ENCODE results near the gene TSPAN13. TPM values are rescaled to one million over a fixed set of nuclear protein-coding genes. Genes with fewer than 3 reads are reported as not detected.
A peak's percentile ranks its signal among the peaks of the same experiment; 100 is the strongest.

TSPAN13 gene
- total RNA-seq, result 10 to 100 TPM; 30.1 to 52.6 (median 47.0) TPM
- polyA plus RNA-seq, result 10 to 100 TPM; 39.7 to 53.0 (median 42.5) TPM
- long read RNA-seq, donor 1, transcript TSPAN13-201 (6 exons, 2,093 nt), result major isoform, 17 of 25 reads
- long read RNA-seq, donor 1, partial matches to known transcripts, result 8 of 25 reads
- long read RNA-seq, donor 1, other reads (novel, unspliced or antisense), result 0 of 25 reads
- long read RNA-seq, donor 2, transcript TSPAN13-201 (6 exons, 2,093 nt), result major isoform, 19 of 29 reads
- long read RNA-seq, donor 2, partial matches to known transcripts, result 0 of 29 reads
- long read RNA-seq, donor 2, other reads (novel, unspliced or antisense), result 10 of 29 reads

- H3K9me3 ChIP-seq, result no peaks in the 10 kb centered on the region
- no peaks in the 10 kb centered on the region for H3K36me3 ChIP-seq
- peaks cover 5 to 54% (median 25%) of the 10 kb centered on the region in 6 donors for H3K4me1 ChIP-seq
- peak; percentile 95 for DNase-seq
- intact Hi-C loops (cut with DNase I; ENCODE audit: low total_unique reads), result no loop called here
- H3K27ac ChIP-seq, result peak within 1 kb of the TSS; percentile 26 to 83 (median 70)
- TF ChIP-seq CTCF (IDR thresholded peaks at IDR 0.05 in 8 of 11, conservative IDR thresholded peaks at IDR 0.05 in 3 of 11) (no peak), POLR2A (IDR thresholded peaks at IDR 0.05) (peak in 1 of 3 donors; percentile 29), POLR2AphosphoS5 (IDR thresholded peaks at IDR 0.05) (peak; percentile 39 to 71 (median 62))
- H3K4me3 ChIP-seq, result peak within 1 kb of the TSS; percentile 56 to 91 (median 72)
- H3K27me3 ChIP-seq (replicated peaks in 1 of 7), result peaks cover 0 to 22% (median 7%) of the 10 kb centered on the region in 7 donors
- WGBS, 5 donors, result 3 to 11% (median 3%) methylated on average over 17 to 48 of the region's 48 CpGs
These were observed at the start of gene TSPAN13 for GRCh38 chr7:16753102-16753931. TSS of gene TSPAN13 (plus strand) at chr7:16753755. CDS start at chr7:16753968, 213 bp downstream.

GRCh38 chr7:16708511-16708910 is 45.0 kb upstream of the TSPAN13 start:
- H3K9me3 ChIP-seq, result no peaks in the 10 kb centered on the region
- DNase-seq, result no peak
- intact Hi-C loops (cut with DNase I; ENCODE audit: low total_unique reads), result no loop called here
- no peaks in the 10 kb centered on the region for H3K27me3 ChIP-seq (replicated peaks in 1 of 7)
- H3K27ac ChIP-seq, result no peak overlapping the region
- TF ChIP-seq POLR2AphosphoS5 (IDR thresholded peaks at IDR 0.05) (no peak), CTCF (IDR thresholded peaks at IDR 0.05 in 8 of 11, conservative IDR thresholded peaks at IDR 0.05 in 3 of 11) (no peak), POLR2A (IDR thresholded peaks at IDR 0.05) (no peak)
- WGBS, 5 donors, result 93 to 98% (median 95%) methylated on average over 4 of the region's 4 CpGs
- no peak overlapping the region for H3K4me3 ChIP-seq
- H3K36me3 ChIP-seq, result peaks cover 0 to 38% (median 18%) of the 10 kb centered on the region in 6 donors
- H3K4me1 ChIP-seq, result no peaks in the 10 kb centered on the region

GRCh38 chr7:16708980-16709379 is 44.6 kb upstream of the TSPAN13 start:
- Histone ChIP-seq H3K36me3 (peaks cover 0 to 34% (median 17%) of the 10 kb centered on the region in 6 donors), H3K4me3 (no peak overlapping the region), H3K27ac (no peak overlapping the region), H3K4me1 (no peaks in the 10 kb centered on the region), H3K9me3 (no peaks in the 10 kb centered on the region), H3K27me3 (replicated peaks in 1 of 7) (no peaks in the 10 kb centered on the region)
- DNase-seq, result no peak
- intact Hi-C loops (cut with DNase I; ENCODE audit: low total_unique reads), result no loop called here
- no peak for TF ChIP-seq POLR2AphosphoS5 (IDR thresholded peaks at IDR 0.05)
- WGBS, 5 donors, result 61 to 92% (median 86%) methylated on average over 3 of the region's 3 CpGs

- Histone ChIP-seq H3K27me3 (replicated peaks in 1 of 7) (no peaks in the 10 kb centered on the region), H3K4me3 (no peak overlapping the region), H3K27ac (no peak overlapping the region), H3K4me1 (no peaks in the 10 kb centered on the region), H3K36me3 (peaks cover 0 to 17% (median 11%) of the 10 kb centered on the region in 6 donors), H3K9me3 (no peaks in the 10 kb centered on the region)
- intact Hi-C loops (cut with DNase I; ENCODE audit: low total_unique reads), result no loop called here
- no peak for DNase-seq
- TF ChIP-seq CTCF (IDR thresholded peaks at IDR 0.05 in 8 of 11, conservative IDR thresholded peaks at IDR 0.05 in 3 of 11), result no peak
- WGBS, 5 donors, result 76 to 91% (median 85%) methylated on average over 4 of the region's 4 CpGs
These were observed 42.9 kb upstream of the TSPAN13 start for GRCh38 chr7:16710651-16711050.
